RKO (cell line): ENCODE data around the gene PPIP5K1.

ENCODE experiments used
- DNase-seq: peaks from one replicate; pipeline ENCODE4 v3.0.0-alpha.2; 2016; ENCODE audit warnings: low spot score

The PPIP5K1 gene

DNA sequence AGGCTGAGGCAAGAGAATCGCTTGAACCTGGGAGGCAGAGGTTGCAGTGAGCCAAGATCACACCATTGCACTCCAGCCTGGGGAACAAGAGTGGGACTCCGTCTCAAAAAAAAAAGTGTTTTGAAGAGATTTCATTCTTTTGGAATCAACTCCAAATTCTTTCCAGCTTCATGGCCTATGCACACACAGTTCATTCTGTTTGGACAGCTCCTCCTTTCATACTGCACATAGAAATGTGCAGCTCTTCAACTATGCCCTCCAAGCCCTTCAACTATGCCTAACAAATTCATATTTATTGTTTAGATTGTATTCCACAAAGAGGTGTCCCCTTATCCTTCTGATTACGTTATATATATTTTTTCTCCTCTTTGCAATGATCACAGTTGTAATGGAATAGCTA, 101.2 kb downstream of the PPIP5K1 start:
- DNase-seq, result no peak

DNA sequence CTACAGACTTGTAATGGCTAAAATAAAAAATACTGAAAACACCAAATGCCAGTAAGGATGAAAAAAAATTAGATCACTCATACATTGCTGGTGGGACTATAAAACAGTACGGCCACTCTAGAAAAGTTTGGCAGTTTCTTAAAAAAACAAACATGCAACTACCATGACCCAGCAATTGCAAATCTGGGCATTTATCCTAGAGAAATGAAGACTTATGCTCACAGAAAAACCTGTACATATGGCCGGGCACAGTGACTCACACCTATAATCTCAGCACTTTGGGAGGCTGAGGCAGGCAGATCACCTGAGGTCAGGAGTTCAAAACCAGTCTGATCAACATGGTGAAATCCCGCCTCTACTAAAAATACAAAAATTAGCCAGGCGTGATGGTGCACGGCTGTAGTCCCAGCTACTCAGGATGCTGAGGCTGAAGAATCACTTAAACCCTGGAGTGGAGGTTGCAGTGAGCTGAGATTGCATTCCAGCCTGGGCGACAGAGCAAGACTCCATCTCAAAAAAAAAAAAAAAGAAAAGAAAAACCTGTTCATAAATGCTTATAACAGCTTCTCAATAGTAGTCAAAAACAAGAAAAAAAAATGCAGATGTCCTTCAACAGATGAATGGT, 102.6 kb downstream of the PPIP5K1 start:
- no peak for DNase-seq

DNA sequence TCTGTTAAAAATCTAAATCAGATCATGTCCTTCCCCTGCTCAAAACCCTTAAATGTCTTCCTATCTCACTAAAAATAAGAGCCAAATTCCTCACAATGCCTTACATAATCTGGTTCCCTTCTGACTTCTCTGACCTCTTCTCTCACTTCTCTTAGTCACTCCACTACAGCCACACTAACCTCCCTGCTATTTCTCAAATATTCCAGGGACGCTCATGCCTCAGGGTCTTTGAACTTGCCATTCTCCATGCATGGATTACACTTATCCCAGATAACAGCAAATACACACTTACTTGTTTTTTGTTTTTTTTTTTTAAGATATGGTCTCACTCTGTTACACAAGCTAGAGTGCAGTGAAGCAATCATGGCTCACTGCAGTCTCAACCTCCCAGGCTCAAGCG, 105.6 kb downstream of the PPIP5K1 start:
- DNase-seq, result peak; percentile 9
